Right hindlimb (tissue), 1 donor: ENCODE results near the gene GBF1.
"Not testable (repeated sequence)": the region's sequence is repeated elsewhere in the genome, so short reads cannot be mapped to it uniquely, and the experiment has no call there.

Source experiments
- DNase-seq: peaks from one replicate; pipeline ENCODE4 v3.0.0-alpha.2; 2018

Gene GBF1

DNA sequence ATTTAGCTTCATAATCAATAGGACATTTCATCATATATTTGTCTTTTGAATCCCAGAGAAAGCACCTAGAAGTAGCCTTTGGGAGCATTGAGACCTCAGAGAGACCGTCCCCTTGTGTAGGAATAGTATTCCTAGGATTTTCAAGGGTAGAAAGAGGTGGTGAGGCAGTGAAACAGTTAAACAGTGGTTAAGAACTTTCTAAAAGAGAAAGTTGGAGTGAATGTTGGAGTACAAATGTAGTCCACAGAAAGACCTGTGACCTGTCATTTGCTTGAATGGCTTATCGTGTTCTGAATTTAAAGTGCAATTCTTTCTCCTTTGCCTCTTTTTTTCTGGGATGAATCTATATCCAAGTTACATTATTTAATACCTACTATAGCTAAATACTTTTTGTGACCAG, 30.0 kb downstream of the GBF1 start:
- DNase-seq: no peak

DNA sequence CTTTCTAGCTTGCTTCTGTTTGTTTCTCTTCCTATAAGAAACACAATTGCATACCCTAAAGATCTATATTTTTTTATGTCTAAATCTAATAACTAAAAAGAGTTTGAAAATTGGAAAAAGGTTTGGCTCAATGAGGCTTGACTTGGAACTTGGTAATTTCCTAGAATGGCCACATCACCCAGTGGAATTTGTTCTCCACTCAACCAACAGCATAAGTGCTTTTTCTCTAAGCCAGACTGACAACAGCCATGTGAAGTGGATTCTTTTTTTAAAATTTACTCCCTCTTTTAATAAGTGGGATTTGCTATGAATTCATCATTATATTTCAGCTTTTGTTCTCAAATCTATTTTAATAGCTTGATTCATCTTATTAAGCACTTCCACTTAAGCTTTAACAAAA, 33.8 kb downstream of the GBF1 start:
- DNase-seq: no peak

DNA sequence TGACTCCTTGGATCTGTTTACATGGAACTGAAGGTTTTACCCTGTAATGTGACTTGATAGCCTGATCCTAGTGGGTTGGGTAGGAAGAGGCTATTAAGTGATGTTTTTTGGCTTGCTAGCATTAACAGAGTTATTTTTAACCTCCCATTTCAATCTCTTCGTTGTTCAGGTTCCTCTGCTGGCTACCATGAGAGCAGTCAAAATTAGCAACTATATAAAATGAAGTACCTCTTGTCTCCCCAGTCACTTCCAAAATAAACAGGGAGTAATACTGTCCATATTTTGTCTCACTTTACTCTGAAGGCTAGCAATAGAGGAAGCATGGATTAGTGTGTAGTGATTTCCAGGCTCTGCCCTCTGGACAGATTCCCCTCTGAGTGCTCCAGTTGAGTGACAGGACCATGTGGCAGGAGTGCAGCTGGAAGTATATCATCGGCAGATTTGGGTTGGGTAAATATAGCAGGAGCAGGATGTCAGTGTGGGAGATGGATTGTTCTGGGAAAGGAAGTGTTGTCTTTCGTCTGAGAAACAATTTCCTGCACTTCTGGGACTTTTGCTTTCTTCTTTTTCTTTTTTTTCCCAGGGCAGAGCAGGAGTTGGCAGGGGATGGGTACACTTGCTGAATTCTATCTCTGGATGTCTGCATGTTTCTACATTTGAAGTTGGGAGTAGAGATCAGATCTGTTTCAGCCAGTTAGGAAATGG, 35.2 kb downstream of the GBF1 start:
- DNase-seq: peak; percentile 87

DNA sequence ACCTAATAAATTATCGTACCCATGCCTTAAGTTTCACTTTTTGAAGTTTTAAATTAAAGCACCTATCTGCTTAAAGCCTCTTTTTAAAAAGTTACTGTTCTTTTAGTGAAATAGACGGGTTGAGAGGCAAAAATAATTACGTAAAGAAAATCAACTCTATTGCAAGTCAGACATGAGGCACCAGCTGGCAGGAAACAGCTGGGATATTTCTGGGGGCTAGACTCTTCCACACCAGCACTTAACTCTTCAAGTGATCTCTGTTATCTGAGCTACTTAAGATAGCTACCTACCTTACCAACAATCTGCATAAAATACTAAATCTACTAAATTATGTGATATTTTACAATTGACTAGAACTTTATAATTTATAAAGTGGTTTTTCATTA, 35.8 kb downstream of the GBF1 start:
- peak; percentile 58 for DNase-seq

DNA sequence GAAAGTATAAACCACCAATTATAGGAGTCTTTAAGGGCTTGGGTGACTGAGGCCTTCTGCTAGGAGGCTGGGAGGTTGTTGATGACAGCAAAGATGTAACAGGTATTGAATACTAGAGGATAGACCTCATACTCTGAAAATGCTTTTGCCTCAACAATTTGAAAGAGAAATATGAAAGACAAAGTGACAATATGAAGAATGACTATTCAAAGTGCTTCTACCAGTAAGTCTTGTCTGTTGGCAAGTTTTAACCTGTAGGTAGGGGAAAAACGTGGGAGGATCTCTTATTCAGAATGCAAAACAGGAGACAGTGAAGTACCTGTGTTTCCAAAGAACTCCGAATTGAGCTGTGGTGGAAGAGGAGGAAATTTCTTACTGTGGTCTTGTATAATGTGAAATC, 38.2 kb downstream of the GBF1 start:
- DNase-seq: no peak

DNA sequence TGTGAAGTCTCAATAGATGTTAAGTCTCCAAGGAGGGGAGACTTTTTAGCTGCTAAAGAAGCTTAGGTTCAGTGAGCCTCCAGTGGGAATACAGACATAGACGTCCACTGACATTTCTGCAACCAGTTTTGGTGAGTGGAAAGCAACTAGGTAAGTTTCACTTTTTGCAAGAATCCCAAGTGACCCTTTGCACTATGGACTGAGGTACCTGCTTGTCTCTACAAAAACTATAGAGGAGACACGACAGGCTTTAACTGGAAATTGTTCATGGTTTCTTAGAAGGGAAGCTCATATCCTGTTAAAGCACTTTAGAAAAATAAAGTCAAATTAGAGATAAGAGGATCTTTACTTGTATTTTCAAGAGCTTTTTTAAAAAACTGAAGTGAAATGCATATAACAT, 38.6 kb downstream of the GBF1 start:
- DNase-seq: no peak

DNA sequence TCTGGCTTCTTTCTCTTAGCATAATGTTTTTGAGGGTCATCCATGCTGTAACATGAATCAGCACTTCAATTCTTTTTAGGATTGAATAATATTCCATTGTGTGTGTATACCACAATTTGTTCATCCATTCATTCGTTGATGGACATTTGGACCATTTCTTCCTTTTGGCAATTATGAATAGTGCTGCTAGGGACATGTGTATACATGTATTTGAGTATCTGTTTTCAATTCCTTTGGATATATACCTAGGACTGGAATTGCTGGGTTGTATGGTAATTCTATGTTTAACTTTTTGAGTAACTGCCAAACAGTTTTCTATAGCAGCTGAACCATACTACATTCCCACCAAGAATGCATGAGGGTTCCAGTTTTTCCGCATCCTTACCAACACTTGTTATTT, 39.2 kb downstream of the GBF1 start:
- no peak for DNase-seq

DNA sequence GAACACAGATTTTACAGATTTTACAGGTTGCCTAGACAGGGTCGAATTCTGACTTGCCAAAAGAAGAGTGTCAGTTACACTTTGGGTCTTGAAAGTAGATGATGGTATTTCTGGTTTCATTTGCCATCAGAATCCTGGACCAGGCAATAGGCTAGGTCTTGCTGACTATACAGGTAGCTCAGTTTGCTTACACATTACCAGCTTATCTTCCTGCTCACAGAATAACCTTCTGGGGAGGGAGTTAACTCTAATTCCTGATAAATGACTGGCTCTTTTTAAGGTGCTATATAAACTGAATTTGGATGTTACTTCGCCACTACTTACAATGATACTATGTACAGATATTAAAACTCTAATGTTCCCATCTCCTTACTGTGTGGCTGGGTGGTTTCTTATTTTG, 39.8 kb downstream of the GBF1 start:
- DNase-seq: no peak

DNA sequence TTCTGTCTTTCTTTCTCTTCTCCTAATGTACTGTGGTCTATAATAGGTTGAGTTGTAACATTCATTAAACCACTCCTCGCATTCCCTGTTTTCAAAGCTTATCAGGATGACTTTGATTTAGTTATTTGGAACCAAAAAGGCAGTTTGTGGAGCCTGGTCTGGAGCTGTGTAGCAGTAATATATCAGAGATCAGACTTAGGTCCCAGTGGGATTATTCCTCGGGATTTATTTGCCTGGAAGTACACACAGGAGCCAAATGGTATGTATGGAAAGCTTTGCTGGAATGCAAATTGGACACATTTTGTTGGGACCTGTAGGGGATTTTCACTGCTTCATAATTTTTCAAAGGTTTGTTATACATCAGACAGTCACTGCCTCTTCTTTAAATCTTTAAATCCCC, 40.9 kb downstream of the GBF1 start:
- no peak for DNase-seq

DNA sequence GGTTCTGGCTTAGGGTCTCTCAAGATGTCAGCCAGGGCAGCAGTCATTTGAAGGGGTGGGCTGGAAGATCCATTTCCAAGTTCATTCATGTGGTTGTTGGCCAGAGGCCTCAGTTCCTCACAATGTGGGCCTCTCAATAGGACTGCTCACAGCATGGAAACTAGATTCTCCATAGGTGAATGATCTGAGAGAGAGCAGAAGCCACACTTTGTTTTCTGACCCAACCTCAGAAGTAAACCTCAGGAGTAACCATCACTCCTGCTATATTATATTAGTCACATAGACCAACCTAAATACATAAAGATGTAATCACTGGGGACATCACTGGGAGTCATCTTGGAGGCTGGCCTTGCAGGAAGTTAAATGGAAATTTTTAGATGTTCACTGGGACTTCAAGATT, 42.2 kb downstream of the GBF1 start:
- no peak for DNase-seq

DNA sequence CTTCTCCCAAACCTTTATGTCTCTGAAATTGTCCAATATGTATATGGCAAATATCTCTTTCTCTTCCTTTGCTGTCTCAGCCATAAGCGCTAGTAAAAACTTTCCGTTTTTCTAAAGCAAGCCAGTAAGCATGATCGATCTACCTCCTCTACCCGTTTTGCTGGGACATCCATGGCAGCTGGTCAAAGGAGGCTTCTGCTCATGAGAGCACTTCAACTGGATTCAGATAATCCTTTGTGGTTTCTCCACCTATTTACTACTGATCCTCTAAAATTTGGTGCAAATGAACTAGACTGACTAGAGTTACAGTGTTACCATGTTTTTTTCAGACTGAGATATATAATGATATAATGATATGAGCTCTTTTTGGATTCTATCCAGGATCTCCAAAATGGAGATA, 42.7 kb downstream of the GBF1 start:
- DNase-seq: no peak

DNA sequence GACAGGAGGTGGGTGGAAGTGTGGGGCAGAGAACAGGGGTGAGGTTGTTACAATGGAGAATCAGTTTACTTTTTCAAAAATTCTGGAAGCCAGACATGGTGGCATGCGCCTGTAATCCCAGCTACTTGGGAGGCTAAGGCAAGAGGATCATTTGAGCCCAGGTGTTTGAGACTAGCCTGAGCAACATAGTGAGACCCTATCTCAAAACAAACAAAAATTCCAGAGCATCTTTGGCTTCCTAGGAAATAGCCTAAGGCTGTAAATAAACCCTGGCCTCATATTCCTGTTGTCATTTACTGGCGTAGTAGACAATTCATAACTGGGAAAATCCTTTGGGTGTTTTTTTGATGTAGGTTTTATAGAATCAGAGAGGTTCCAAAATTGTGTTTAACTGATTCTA, 44.0 kb downstream of the GBF1 start:
- no peak for DNase-seq

DNA sequence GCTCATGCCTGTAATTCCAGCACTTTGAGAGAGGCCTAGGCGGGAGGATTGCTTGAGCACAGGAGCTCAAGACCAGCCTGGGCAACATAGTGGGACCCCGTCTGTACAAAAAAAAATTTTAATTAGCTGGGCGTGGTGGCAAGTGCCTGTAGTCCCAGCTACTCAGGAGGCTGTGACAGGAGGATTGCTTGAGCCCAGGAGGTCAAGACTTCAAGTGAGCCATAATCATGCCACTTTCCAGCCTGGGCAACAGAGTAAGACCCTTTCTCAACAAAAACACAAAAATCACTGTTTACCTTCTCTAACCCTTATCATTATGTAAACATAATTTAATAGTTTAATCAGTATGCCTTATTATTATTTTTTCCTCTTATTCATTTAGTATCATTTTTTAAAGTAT, 44.5 kb downstream of the GBF1 start:
- DNase-seq: no peak

DNA sequence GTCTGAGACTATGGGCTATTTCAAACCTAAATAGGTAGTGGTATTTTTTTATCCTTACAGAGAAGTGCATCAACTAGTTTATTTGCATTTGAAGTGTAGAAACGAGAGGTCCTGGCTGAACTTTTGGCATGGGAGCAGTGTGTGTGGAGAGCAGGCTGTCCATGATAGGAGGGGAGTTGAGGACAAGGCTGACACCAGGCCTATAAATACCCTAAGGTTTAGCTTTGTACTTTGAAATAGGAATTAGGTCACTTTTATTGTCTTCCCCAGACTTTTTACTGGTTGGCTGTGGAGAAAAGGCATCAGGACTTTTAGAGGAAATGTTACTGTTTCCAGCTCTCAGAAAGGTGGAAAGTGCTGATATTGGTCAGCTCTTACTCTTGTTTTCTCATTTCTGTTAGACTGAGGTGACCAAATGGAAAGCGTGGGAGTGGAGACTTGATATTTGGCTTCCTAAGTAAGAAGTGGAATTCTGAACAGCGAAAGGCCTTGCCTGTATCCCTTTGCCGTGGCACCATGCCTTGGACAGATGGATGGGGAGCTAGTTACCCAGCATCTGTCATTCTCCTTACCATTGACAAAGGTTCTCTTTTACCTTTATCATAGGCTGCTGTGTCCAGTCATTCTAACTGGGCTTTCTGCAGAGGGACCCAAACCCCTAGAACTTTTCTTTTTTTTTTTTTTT, 46.0 kb downstream of the GBF1 start:
- no peak for DNase-seq

DNA sequence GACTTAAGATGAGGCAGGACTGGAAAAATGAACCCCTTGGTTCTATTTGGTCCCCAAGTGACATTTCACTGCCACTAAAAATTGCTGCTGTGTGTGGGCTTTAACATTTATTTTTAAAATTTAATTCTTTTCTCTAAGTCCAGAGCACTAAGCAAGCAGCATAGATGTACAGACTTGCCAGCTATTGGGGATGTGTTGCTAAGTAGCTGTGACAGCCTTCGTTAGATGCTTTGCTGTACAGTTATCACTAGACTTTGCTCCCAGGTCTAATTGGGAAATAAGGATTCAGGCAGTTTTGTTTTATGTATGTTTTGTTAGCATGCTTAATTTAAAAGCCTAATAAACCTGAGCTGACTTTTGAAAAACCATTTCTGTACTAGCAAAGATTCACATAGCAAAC, 51.8 kb downstream of the GBF1 start:
- DNase-seq: no peak

DNA sequence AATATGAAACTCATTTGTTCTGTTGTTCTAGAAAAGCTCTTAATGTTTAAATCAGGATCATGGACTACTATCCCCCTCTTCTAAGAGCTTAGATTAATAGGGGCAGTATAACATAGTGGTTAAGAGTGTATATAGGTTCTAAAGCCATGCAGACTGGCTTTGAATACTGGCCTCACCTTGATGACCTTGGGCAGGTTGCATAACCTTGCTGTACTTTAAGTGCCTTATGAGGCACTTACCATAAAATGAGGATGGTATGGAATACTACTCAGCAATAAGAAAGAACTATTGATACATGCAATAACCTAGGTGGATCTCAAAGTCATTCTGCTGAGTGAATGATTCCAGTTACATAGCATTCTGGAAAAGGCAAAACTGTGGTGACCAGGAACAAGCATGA, 53.6 kb downstream of the GBF1 start:
- no peak for DNase-seq

DNA sequence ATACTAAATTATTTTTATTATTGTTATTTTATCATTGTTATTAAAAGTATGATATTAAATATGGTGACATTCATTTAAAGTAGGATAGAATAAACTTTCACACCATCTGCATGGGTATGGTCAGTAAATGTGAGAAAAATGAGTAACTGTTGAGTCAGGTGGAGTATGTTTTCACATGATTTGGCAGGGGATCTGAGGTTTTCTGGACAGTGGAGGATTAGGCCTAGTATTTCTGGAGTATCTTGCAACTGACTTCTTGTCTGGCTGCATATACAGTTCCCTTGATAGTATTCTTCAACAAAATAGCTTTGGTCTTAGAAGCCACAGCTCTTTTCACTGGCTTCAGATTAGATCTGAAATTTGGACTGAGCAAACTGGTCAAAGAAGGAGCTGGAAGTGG, 54.5 kb downstream of the GBF1 start:
- no peak for DNase-seq

DNA sequence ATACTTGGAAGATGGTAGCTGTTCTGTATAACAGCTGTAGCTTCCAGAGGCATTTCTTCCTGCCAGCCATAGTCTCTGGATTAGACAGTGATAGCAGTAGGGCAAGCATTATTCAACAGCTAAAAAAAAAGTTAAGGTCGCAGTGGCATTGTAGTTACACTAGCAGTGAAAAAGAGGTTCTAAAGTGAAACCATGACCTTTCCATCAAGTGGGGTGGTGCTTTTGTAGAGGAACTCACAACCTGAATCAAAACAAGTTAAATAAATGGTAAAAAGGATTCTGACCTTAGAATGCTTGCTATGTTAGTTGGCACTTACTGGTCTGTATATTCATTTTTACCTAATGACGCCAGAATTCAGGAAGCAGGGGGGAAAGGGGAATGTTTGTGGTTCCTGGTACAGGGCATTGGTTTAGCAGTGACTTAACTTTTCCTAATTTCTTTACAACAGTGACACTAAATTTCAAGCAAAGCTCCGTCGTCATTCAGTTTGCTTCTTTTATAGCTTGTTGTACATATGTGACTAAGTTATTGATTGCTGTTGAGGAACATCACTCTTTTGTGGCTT, 55.0 kb downstream of the GBF1 start:
- no peak for DNase-seq

DNA sequence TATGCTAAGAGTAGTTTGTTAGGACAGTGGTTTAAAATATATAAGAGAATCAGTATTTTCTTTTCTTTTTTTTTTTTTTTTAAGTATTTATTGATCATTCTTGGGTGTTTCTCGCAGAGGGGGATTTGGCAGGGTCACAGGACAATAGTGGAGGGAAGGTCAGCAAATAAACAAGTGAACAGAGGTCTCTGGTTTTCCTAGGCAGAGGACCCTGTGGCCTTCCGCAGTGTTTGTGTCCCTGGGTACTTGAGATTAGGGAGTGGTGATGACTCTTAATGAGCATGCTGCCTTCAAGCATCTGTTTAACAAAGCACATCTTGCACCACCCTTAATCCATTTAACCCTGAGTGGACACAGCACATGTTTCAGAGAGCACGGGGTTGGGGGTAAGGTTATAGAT, 55.6 kb downstream of the GBF1 start:
- not testable (repeated sequence) for DNase-seq

DNA sequence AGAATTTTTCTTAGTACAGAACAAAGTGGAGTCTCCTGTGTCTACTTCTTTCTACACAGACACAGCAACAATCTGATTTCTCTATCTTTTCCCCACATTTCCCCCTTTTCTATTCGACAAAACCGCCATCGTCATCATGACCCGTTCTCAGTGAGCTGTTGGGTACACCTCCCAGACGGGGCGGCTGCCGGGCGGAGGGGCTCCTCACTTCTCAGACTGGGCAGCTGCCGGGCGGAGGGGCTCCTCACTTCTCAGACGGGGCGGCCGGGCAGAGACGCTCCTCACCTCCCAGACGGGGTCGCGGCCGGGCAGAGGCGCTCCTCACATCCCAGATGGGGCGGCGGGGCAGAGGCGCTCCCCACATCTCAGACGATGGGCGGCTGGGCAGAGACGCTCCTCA, 56.0 kb downstream of the GBF1 start:
- not testable (repeated sequence) for DNase-seq

DNA sequence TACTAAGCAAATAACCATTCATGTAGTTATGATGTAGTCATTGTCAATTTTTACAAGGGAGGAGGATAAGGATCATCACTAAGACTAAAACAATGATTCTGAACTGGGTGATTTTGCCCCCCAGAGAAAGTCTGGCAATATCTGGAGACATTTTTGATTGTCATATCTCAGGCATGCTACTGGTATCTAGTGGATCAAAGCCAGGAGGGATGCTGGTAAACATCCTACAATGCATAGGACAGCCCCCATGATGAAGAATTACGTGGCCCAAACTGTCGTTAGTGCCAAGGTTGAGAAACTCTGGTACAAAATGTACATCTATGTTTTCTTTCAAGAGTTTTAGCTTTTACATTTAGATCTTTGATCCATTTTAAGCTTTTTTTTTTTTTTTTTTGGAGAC, 57.3 kb downstream of the GBF1 start:
- DNase-seq: no peak

DNA sequence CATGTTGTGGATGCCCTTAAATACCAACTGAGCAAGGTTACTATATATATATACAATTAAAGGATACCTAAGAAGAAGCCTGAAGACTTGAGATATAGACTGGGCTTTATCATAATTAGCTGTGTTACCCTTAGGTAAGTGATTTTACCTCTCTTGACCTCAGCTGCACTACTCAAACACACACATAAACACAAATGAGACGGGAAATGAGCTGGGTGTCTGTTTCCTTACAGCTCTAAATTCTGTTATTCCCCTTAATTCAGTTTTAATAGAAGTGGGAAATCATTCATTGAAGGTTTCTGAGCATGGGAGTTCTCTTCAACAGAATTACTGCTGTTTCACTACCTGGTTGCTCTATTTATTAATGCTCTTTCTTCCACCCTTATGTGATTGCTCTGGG, 60.7 kb downstream of the GBF1 start:
- DNase-seq: no peak

DNA sequence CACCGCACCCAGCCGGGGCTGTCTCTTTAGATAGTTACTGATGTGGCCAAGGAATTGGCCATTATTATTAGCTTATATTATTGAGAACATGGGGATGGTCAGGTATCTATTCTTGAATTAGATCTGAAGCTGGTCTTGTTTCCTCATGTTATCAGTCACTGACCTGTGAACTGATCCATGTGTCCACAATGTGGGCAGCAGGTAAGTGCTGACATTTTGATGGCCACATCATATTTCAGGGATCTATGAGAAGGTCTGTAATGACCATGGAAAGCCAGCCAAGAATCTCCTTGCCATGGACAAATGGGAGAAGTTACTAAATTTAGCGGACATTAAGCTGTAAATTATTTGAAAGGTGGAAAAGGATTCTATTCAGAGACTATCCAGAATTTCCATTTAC, 61.4 kb downstream of the GBF1 start:
- DNase-seq: no peak

DNA sequence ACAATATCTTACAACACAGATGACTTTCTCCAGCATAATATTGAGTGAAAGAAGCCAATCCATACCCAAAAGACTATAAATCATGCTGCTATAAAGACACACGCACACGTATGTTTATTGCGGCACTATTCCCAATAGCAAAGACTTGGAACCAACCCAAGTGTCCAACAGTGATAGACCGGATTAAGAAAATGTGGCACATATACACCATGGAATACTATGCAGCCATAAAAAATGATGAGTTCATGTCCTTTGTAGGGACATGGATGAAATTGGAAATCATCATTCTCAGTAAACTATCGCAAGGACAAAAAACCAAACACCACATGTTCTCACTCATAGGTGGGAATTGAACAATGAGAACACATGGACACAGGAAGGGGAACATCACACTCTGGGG, 63.0 kb downstream of the GBF1 start:
- not testable (repeated sequence) for DNase-seq

DNA sequence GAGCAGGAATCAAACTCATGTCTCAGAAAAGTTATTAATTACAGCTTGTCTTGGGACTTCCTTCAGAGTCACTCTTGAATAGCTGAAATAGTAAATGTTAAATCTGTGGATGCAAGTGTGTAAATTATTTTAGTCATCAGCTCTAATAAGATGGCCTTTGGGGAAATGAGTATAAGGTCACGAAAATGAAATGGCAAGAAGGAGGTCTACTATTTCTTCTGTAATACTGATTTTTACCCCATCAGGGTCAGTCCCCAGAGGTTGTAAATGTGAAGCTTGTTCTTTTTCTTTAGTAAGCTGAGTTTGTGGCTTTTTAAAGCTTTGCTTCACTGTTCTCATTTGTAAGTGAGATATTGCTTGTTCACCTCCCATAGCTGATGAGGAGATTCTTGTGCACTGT, 63.9 kb downstream of the GBF1 start:
- no peak for DNase-seq
